ENCODE data around the gene GTF3C1.

Gene GTF3C1

GRCh38 chr16:27483088-27483437, 66.7 kb downstream of the GTF3C1 start:
- TF ChIP-seq, protein P1, sequence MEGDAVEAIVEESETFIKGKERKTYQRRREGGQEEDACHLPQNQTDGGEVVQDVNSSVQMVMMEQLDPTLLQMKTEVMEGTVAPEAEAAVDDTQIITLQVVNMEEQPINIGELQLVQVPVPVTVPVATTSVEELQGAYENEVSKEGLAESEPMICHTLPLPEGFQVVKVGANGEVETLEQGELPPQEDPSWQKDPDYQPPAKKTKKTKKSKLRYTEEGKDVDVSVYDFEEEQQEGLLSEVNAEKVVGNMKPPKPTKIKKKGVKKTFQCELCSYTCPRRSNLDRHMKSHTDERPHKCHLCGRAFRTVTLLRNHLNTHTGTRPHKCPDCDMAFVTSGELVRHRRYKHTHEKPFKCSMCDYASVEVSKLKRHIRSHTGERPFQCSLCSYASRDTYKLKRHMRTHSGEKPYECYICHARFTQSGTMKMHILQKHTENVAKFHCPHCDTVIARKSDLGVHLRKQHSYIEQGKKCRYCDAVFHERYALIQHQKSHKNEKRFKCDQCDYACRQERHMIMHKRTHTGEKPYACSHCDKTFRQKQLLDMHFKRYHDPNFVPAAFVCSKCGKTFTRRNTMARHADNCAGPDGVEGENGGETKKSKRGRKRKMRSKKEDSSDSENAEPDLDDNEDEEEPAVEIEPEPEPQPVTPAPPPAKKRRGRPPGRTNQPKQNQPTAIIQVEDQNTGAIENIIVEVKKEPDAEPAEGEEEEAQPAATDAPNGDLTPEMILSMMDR (conservative IDR thresholded peaks at IDR 0.05; ENCODE audit: low read depth, low read length) = no peak
- no peak overlapping the region for H3K4me3 ChIP-seq (ENCODE audit: low read length)
- DNase-seq (ENCODE audit: low read depth) = no peak

- H3K4me3 ChIP-seq (ENCODE audit: low read length) = no peak overlapping the region
- DNase-seq (ENCODE audit: low read depth) = no peak
- TF ChIP-seq, protein P1 (conservative IDR thresholded peaks at IDR 0.05; ENCODE audit: low read depth, low read length) = no peak
These were observed 67.2 kb downstream of the GTF3C1 start for GRCh38 chr16:27482397-27483087.

DNA sequence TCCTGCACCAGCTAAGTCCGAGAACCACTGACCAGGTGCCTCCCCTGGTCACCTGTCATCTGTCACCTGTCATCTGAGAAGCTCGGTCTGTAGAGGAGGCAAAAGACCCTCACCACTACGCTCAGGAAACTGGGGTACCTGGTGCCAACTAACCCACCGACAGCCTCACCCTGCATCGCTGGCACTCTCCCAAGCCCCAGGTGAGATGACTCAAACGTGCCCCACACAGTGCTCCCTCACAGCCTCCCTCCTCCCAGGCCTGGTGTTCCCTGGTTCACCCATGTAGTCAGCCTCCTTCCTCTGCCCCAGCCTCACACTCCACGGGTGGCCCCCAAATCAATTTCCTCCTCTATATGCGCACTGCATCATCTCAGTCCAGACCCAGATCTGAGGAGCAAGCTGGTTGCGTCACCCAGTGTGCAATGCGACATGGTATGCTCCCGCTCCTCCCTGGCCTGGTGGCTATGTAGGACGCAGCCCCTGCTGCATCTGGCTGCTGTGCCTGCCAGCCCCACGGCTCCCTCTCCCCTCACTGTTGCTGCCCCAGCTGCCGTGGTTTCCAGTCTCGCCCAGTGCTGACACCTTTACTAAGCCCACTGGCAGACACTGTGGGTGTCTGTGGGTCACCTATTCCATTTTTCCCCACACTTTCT, 68.3 kb downstream of the GTF3C1 start:
- TF ChIP-seq, protein P1 (conservative IDR thresholded peaks at IDR 0.05; ENCODE audit: low read depth, low read length) = no peak
- DNase-seq (ENCODE audit: low read depth) = no peak
- H3K4me3 ChIP-seq (ENCODE audit: low read length) = no peak overlapping the region

DNA sequence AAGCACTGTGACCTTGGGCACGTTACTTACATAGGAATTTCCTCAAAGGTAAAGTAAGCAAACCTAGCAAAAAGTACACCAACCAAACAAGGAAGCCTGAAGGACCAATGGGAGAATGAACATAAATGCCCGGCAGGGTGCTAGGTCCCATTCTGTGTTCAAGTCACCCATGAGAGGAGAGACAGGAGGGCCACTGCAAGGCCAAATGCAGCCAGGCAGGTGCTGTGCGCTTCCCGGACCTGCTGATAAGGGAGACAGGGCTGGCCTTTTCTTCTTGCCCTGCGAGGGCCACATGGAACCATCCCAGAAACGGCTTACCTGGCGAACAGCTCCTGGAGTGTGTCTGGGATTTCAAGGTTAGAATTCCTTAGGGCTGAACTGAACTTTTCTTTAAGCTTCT, 69.0 kb downstream of the GTF3C1 start:
- TF ChIP-seq, protein P1 (conservative IDR thresholded peaks at IDR 0.05; ENCODE audit: low read depth, low read length) = no peak
- H3K4me3 ChIP-seq (ENCODE audit: low read length) = no peak overlapping the region
- DNase-seq (ENCODE audit: low read depth) = no peak

DNA sequence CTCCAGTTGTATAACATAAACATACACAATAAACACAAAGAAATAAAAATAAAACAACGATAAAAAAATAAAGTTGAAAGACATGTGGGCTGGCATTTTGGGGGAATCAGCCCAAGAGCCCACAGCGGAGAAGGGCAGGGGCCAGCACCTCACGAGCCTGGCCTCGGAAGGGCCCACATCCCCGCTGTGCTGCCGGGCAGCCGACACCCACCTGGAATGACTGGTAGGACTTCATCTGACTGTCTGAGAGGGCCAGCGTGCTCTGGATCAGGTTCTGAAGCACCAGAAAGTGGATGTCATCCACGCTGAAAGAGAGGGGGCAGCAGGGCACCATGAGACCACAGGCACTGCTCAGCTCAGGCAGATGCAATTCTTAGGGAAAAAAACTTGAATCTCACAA, 73.5 kb downstream of the GTF3C1 start:
- no peak for DNase-seq (ENCODE audit: low read depth)
- H3K4me3 ChIP-seq (ENCODE audit: low read length) = no peak overlapping the region
- TF ChIP-seq, protein P1 (conservative IDR thresholded peaks at IDR 0.05; ENCODE audit: low read depth, low read length) = no peak

GRCh38 chr16:27475561-27475960, 74.2 kb downstream of the GTF3C1 start:
- TF ChIP-seq, protein P1 (conservative IDR thresholded peaks at IDR 0.05; ENCODE audit: low read depth, low read length) = no peak
- DNase-seq (ENCODE audit: low read depth) = peak; percentile 60
- no peak overlapping the region for H3K4me3 ChIP-seq (ENCODE audit: low read length)

DNA sequence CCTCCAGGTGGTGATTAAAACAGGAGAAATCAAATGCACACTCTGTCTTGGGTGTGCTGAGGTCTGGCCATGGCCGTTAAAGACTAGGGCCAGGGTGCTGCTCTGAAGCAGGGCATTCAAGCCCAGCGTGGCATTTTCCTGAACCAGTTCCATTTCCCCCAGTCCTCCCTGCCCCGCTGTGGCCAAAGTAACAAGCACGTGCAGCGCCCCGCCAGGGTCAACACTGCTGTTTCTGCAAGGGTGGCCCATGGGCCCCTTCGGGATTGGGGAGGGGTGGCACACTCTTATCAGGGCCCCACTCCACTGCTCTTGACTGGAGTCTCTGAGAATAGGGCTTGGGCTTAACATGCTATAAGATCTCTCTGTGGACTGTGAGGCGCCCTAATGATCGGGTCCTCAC, 74.8 kb downstream of the GTF3C1 start:
- no peak for DNase-seq (ENCODE audit: low read depth)
- no peak overlapping the region for H3K4me3 ChIP-seq (ENCODE audit: low read length)
- TF ChIP-seq, protein P1 (conservative IDR thresholded peaks at IDR 0.05; ENCODE audit: low read depth, low read length) = no peak
